Naive thymus-derived CD4-positive, alpha-beta T cell (primary cell): ENCODE results near the gene MEGF11. TPM values are rescaled to one million over a fixed set of nuclear protein-coding genes. Genes with fewer than 3 reads are reported as not detected.
A peak's percentile ranks its signal among the peaks of the same experiment; 100 is the strongest.

Experiments used
- ATAC-seq: fragments of 150-1000 bp; cut with Tn5 transposase; 2 replicates; pipeline ENCODE4 v1.10.0; 2021; ENCODE audit warnings: mild to moderate bottlenecking, moderate library complexity
- CTCF ChIA-PET: fragments of 350-600 bp; sonication (Branson Sonifier 250); formaldehyde crosslinking; loops from one replicate; lab custom pipeline; 2021; ENCODE audit warnings: antibody characterized with exemption; lab: Charles Lee
- POLR2A ChIA-PET: fragments of 350-600 bp; sonication (Branson Sonifier 250); formaldehyde crosslinking; loops from one replicate; lab custom pipeline; 2021; ENCODE audit warnings: antibody characterized with exemption, inconsistent platforms; lab: Charles Lee
- DNase-seq, 9 donors: peaks; one replicate each; pipeline versions ENCODE4 v3.0.0 to v3.0.0-alpha.2; 2020 to 2022; ENCODE audit warnings: mixed read lengths in 1 of 9
- H3K27ac ChIP-seq: one replicate; pipeline ENCODE4 v1.7.0; 2013; ENCODE audit warnings: mild to moderate bottlenecking, low read depth, low read length, moderate library complexity
- H3K27me3 ChIP-seq, 2 donors: one replicate each; pipeline ENCODE4 v1.7.0; 2013; ENCODE audit warnings: low read length in 2 of 2, mild to moderate bottlenecking in 2 of 2, moderate library complexity in 2 of 2; ENCODE audit not compliant: control insufficient read depth in 2 of 2, insufficient read depth in 2 of 2
- H3K36me3 ChIP-seq, 3 experiments: 1 replicate in 2 of 3; 2 replicates in 1 of 3; pipeline ENCODE4 v1.7.0; 2013; ENCODE audit warnings: low read length in 3 of 3, mild to moderate bottlenecking in 3 of 3, moderate library complexity in 1 of 3; ENCODE audit not compliant: insufficient read depth in 3 of 3, control insufficient read depth in 2 of 3
- H3K4me1 ChIP-seq, 2 donors: one replicate each; pipeline ENCODE4 v1.7.0; 2013; ENCODE audit warnings: low read length in 2 of 2, mild to moderate bottlenecking in 2 of 2, moderate library complexity in 1 of 2; ENCODE audit not compliant: control insufficient read depth in 2 of 2, insufficient read depth in 2 of 2
- H3K4me3 ChIP-seq: 2 replicates; pipeline ENCODE4 v1.7.0; 2013; ENCODE audit warnings: mild to moderate bottlenecking, low read length
- H3K9me3 ChIP-seq, 3 experiments: 1 replicate in 2 of 3; 2 replicates in 1 of 3; pipeline ENCODE4 v1.7.0; 2013; ENCODE audit warnings: low read length in 3 of 3; ENCODE audit not compliant: control insufficient read depth in 2 of 3
- H3K27ac Mint-ChIP-seq, 9 donors: one replicate each; pipeline ENCODE4 v1.8.0; 2020 to 2022; ENCODE audit warnings: mixed read lengths in 9 of 9, mild to moderate bottlenecking in 8 of 9, moderate library complexity in 5 of 9, inconsistent platforms in 2 of 9
- H3K27me3 Mint-ChIP-seq, 5 donors: one replicate each; pipeline ENCODE4 v1.8.0; 2021 to 2022; ENCODE audit warnings: mixed read lengths in 5 of 5, mild to moderate bottlenecking in 1 of 5
- H3K36me3 Mint-ChIP-seq, 5 donors: one replicate each; pipeline ENCODE4 v1.8.0; 2020 to 2022; ENCODE audit warnings: mixed read lengths in 5 of 5, mild to moderate bottlenecking in 3 of 5, inconsistent platforms in 1 of 5
- H3K4me1 Mint-ChIP-seq, 7 donors: one replicate each; pipeline ENCODE4 v1.8.0; 2020 to 2022; ENCODE audit warnings: mixed read lengths in 7 of 7, mild to moderate bottlenecking in 3 of 7, inconsistent platforms in 1 of 7
- H3K4me3 Mint-ChIP-seq, 10 donors: one replicate each; pipeline ENCODE4 v1.8.0; 2020 to 2022; ENCODE audit warnings: mild to moderate bottlenecking in 10 of 10, mixed read lengths in 10 of 10, moderate library complexity in 6 of 10, inconsistent platforms in 2 of 10
- H3K9me3 Mint-ChIP-seq, 11 donors: one replicate each; pipeline ENCODE4 v1.8.0; 2020 to 2022; ENCODE audit warnings: mixed read lengths in 11 of 11, mild to moderate bottlenecking in 4 of 11, inconsistent platforms in 1 of 11, moderate library complexity in 1 of 11
- intact Hi-C, 2 donors: fragments of 100-400 bp; cut with micrococcal nuclease; formaldehyde crosslinking; loops; one replicate each; pipeline ENCODE4 v1.15.1; 2023
- polyA plus RNA-seq, 2 donors: library from polyadenylated mRNA; unstranded; fragments of 300-500 nt; fragmentation: Illumina TruSeq; gene quantifications; one replicate each; pipeline ENCODE4 v1.2.3, GENCODE V29; 2021
- total RNA-seq, 6 experiments: library from RNA in 5 of 6; stranded (reverse) in 5 of 6; gene quantifications; 1 replicate in 5 of 6; 2 replicates in 1 of 6; pipeline ENCODE4 v1.2.3 and lab custom pipeline; 2021 to 2026

MEGF11 gene
- total and polyA plus RNA-seq, 7 experiments from 2014 or later = 0.45 TPM; not detected in 6

GRCh38 chr15:66029650-66030049 is 223.9 kb downstream of the MEGF11 start:
- Mint-ChIP-seq H3K4me3 (no peak overlapping the region), H3K27ac (no peak overlapping the region), H3K4me1 (no peaks in the 10 kb centered on the region), H3K27me3 (peaks cover 10 to 34% (median 17%) of the 10 kb centered on the region in 5 donors), H3K9me3 (peaks cover 4 to 26% (median 8%) of the 10 kb centered on the region in 11 donors), H3K36me3 (peaks cover 0 to 7% (median 4%) of the 10 kb centered on the region in 5 donors)
- H3K4me1 ChIP-seq = no peaks in the 10 kb centered on the region
- no peak overlapping the region for H3K27ac ChIP-seq
- H3K36me3 ChIP-seq = no peaks in the 10 kb centered on the region
- intact Hi-C loops = no loop called here
- no peaks in the 10 kb centered on the region for H3K27me3 ChIP-seq
- ATAC-seq (no peak), DNase-seq (no peak)
- CTCF ChIA-PET = no interaction called here
- no peak overlapping the region for H3K4me3 ChIP-seq
- H3K9me3 ChIP-seq = peaks cover 0 to 9% (median 0%) of the 10 kb centered on the region in 3 experiments
- POLR2A ChIA-PET = no interaction called here

DNA sequence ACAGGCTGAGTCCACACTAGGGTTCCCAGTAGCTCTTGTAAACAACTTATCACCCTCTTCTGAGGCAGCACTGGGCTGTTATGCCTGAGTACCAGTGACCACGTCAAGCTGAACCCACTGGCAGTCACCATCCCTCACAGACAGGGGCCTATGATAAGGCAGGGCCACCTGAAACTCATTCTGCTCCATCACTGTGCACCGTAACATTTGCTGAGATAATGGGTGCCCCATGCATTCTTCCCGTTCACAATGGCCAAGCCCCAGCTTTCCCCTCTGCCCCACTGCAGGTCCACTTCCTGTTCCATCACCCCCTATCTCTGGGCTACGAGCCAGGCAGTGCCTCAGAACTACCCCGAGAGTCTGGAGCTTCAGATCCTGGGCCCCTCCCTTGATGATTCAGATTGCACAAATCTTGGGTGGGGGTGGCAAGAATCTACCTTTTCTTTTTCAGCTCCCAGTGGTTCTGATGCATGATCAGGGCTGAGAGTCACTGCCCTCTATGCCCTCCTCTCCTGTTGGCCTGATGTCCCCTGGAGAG is 226.2 kb downstream of the MEGF11 start:
- Histone ChIP-seq H3K4me3 (no peak overlapping the region), H3K36me3 (no peaks in the 10 kb centered on the region), H3K9me3 (peaks cover 0 to 5% (median 0%) of the 10 kb centered on the region in 3 experiments), H3K4me1 (no peaks in the 10 kb centered on the region), H3K27me3 (no peaks in the 10 kb centered on the region), H3K27ac (no peak overlapping the region)
- POLR2A ChIA-PET = no interaction called here
- Mint-ChIP-seq H3K27ac (no peak overlapping the region), H3K27me3 (peaks cover 5 to 34% (median 10%) of the 10 kb centered on the region in 5 donors), H3K4me1 (no peaks in the 10 kb centered on the region), H3K36me3 (peaks cover 0 to 7% (median 1%) of the 10 kb centered on the region in 5 donors), H3K4me3 (no peak overlapping the region), H3K9me3 (peaks cover 2 to 15% (median 7%) of the 10 kb centered on the region in 11 donors)
- DNase-seq (no peak), ATAC-seq (no peak)
- intact Hi-C loops = no loop called here
- CTCF ChIA-PET = interaction anchor here (0.6 kb wide), 1 partner anchor 19 kb away, joined by 3 read pairs; no protein-coding TSS in a partner anchor

DNA sequence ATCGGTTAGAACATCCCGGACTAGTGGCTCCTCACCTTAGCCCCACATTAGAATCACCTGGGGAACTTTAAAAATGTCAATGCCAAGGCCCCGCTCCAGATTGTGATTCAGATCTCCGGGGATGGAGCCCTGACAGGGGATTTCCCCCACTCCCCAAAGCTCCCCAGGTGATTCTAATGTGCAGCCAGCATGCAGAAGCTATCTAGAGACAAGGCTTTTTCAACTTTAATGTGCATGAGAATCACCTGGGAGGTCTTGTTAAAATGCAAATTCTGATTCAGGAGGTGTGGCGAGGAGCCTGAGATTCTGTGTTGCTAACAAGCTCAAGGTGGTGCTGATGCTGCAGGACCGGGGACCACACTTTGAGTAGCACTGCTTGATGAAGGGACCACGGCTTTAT is 227.6 kb downstream of the MEGF11 start:
- Mint-ChIP-seq H3K36me3 (no peaks in the 10 kb centered on the region), H3K27ac (peak overlapping the region in 1 of 9 donors; percentile 55), H3K27me3 (peaks cover 10 to 29% (median 14%) of the 10 kb centered on the region in 5 donors), H3K9me3 (peaks cover 0 to 5% (median 0%) of the 10 kb centered on the region in 11 donors), H3K4me3 (no peak overlapping the region), H3K4me1 (no peaks in the 10 kb centered on the region)
- Histone ChIP-seq H3K4me3 (no peak overlapping the region), H3K27ac (no peak overlapping the region), H3K9me3 (no peaks in the 10 kb centered on the region), H3K36me3 (no peaks in the 10 kb centered on the region), H3K4me1 (no peaks in the 10 kb centered on the region), H3K27me3 (no peaks in the 10 kb centered on the region)
- ATAC-seq = no peak
- DNase-seq = no peak
- intact Hi-C loops = no loop called here
- POLR2A ChIA-PET = no interaction called here
- CTCF ChIA-PET = no interaction called here

DNA sequence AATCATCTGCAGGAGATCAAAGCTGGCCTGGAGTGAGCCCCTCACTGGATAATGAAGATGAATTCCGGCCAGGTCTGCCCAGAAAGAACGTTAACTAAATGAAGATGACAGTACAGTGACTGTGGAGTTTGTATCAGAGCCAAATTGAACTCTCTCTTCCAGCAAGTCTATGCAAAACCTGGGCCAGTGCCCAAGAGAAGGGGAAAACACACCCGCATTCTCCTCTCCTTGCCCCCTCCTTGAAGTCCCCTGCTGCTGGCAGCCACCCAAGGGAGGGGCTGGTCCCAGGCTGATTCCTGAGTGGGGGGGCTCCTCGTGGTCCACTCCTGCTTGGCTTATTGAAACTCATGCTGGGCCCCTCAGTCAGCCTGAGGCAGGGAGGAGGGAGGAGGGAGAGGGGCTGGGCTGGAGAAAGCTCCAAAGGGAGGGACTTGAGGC is 228.5 kb downstream of the MEGF11 start:
- H3K9me3 Mint-ChIP-seq = peaks cover 0 to 4% (median 0%) of the 10 kb centered on the region in 11 donors
- no peaks in the 10 kb centered on the region for H3K4me1 ChIP-seq
- no peaks in the 10 kb centered on the region for H3K4me1 Mint-ChIP-seq
- no peaks in the 10 kb centered on the region for H3K9me3 ChIP-seq
- H3K27ac ChIP-seq = no peak overlapping the region
- CTCF ChIA-PET = no interaction called here
- no peak overlapping the region for H3K4me3 ChIP-seq
- no peaks in the 10 kb centered on the region for H3K36me3 Mint-ChIP-seq
- no peaks in the 10 kb centered on the region for H3K36me3 ChIP-seq
- H3K27me3 Mint-ChIP-seq = peaks cover 5 to 26% (median 11%) of the 10 kb centered on the region in 5 donors
- ATAC-seq (no peak), DNase-seq (no peak)
- H3K27me3 ChIP-seq = no peaks in the 10 kb centered on the region
- POLR2A ChIA-PET = no interaction called here
- no peak overlapping the region for H3K4me3 Mint-ChIP-seq
- no peak overlapping the region for H3K27ac Mint-ChIP-seq
- intact Hi-C loops = no loop called here

DNA sequence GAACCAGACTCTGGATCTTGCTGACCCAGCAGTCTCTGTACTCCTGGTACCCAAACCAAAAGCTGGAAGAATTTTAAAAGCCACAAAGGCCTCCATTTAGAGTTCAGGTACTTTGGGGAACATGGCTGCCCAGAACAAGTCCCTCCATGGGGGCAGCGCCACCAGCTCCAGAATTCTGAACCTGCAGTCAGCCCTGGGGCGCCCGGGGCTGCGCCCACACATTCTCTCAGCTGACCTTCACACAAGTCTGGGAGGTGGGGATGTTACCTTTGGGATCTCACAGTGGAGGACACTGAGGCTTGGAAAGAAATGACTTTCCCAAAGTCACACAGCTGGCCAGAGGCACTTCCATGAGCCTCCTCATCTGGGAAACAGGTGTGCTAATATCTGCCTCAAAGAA is 229.4 kb downstream of the MEGF11 start:
- ChIA-PET CTCF (no interaction called here), POLR2A (no interaction called here)
- Mint-ChIP-seq H3K4me3 (no peak overlapping the region), H3K36me3 (no peaks in the 10 kb centered on the region), H3K9me3 (no peaks in the 10 kb centered on the region), H3K27ac (no peak overlapping the region), H3K27me3 (peaks cover 0 to 22% (median 11%) of the 10 kb centered on the region in 5 donors), H3K4me1 (no peaks in the 10 kb centered on the region)
- Histone ChIP-seq H3K27ac (no peak overlapping the region), H3K4me3 (no peak overlapping the region), H3K27me3 (no peaks in the 10 kb centered on the region), H3K9me3 (no peaks in the 10 kb centered on the region), H3K4me1 (no peaks in the 10 kb centered on the region), H3K36me3 (no peaks in the 10 kb centered on the region)
- ATAC-seq (no peak), DNase-seq (no peak)
- intact Hi-C loops = no loop called here

GRCh38 chr15:66023311-66023972 is 230.1 kb downstream of the MEGF11 start:
- ATAC-seq = no peak
- H3K4me3 Mint-ChIP-seq = no peak overlapping the region
- intact Hi-C loops = no loop called here
- H3K4me1 ChIP-seq = no peaks in the 10 kb centered on the region
- no peaks in the 10 kb centered on the region for H3K36me3 ChIP-seq
- no peak overlapping the region for H3K4me3 ChIP-seq
- no peak overlapping the region for H3K27ac Mint-ChIP-seq
- no peaks in the 10 kb centered on the region for H3K9me3 Mint-ChIP-seq
- POLR2A ChIA-PET = no interaction called here
- no peaks in the 10 kb centered on the region for H3K4me1 Mint-ChIP-seq
- no peak overlapping the region for H3K27ac ChIP-seq
- peaks cover 5 to 23% (median 11%) of the 10 kb centered on the region in 5 donors for H3K27me3 Mint-ChIP-seq
- no peaks in the 10 kb centered on the region for H3K36me3 Mint-ChIP-seq
- H3K9me3 ChIP-seq = no peaks in the 10 kb centered on the region
- DNase-seq = no peak
- no peaks in the 10 kb centered on the region for H3K27me3 ChIP-seq
- CTCF ChIA-PET = no interaction called here

DNA sequence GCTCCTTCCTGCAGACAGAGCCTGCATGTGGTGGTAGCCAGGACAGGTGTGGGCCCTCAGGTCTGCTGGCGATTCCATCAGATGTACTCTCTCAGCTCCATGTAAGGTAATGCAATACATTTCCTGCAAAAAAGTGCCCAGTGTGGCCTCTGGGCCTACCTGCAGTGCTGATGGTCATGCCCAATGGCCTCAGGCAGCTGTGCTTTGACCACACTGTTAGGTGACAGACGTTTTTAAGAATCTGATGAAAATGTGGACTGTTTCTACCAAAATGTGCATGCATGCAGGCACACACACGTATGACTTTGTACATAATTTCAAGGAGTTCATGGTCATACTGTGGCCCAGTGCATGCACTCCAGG is 231.4 kb downstream of the MEGF11 start:
- no peak for DNase-seq
- Mint-ChIP-seq H3K9me3 (no peaks in the 10 kb centered on the region), H3K27me3 (peaks cover 7 to 24% (median 13%) of the 10 kb centered on the region in 5 donors), H3K4me3 (no peak overlapping the region), H3K4me1 (no peaks in the 10 kb centered on the region), H3K27ac (no peak overlapping the region), H3K36me3 (no peaks in the 10 kb centered on the region)
- Histone ChIP-seq H3K27me3 (no peaks in the 10 kb centered on the region), H3K9me3 (no peaks in the 10 kb centered on the region), H3K27ac (no peak overlapping the region), H3K4me1 (no peaks in the 10 kb centered on the region), H3K36me3 (no peaks in the 10 kb centered on the region), H3K4me3 (no peak overlapping the region)
- intact Hi-C loops = no loop called here
- CTCF ChIA-PET = no interaction called here
- POLR2A ChIA-PET = no interaction called here
- ATAC-seq = no peak
